TTC549 (cell line): ENCODE results near the gene ZDHHC4.

ENCODE experiments used
- FAIRE-seq: peaks from 2 replicates; lab custom pipeline; 2012; peaks lifted over from hg19 to GRCh38; lab: Jason Lieb, UNC

ZDHHC4 gene

DNA sequence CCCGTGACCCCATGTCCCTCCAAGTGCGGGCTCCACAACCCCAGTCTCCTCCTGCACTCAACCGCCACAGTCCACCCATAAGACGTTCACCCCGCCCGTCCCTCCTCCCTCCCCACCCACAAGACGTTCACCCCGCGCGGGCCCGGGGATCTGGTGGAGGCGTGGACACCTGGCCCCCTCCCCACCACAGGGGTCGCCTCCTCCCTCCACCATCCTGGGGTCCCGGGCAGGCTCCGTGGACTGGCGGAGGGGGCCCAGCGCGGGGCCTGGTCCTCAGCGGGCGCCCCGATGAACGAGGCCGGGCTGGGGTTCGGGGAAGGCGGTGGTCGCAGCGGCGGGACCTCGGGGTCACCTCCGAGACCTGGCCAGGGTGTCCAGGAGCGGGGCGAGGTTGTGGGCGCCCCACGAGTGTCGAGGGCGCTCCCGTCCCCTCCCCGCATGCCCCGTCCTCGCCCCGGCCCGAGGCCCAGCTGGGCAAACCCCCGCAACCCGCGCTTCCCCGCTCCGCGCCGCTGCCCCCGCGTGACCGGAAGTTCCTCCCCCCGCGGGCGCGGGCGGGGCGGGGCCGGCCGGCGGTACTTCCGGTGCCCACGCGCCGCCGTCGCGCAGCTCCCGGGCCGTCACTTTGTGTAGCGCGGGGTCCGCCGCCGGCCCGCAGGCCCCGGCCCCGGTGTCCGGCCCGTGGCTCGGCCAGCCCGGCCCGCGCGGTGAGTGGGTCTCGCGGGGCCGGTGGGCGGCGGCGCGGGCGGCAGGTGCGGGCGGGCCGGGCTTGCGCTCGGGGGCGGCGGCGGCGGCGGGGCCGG, 59.7 kb downstream of the ZDHHC4 start, which contains the start of gene ZNF316:
TSS of gene ZNF316 (plus strand) at position 578 of the 803 bp plus-strand sequence. CDS start 5,092 bp downstream, outside the sequence.
- no peak for FAIRE-seq

DNA sequence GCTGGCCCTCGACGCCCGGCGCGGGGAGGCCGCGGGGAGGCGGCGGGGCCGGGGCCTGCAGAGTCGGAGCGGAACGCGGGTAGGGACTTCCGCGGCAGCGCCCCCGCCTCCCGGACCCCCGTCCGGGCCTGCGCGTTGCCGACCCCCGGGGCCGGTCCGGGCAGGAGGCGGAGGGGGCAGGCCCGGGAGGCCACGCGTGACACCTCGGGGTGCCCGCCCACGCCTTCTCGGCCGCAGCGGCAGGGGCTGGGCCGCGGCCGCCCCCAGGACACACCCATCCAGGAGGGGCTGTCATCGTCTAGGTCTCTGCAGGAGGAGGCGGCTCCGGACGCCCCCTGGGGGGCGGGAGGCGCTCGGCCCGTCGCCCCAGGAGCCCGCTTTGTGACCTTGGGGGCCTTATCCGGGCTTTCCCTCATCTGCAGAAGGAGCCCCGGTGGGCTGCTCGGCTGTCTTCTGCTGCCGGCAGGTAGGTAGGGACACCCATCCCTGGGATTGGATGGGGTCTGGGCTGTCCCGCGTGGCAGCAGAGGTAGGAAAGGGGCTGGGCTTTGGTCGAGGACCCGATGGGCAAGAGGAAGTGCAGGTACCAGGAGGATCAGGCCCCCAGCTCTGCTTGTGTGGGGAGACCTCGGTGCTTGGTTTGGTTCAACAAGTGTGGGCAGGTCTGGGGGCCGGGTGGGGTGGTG, 60.4 kb downstream of the ZDHHC4 start:
- no peak for FAIRE-seq
